Pancreas (tissue), 10 donors: ENCODE results near the gene ATG9B. TPM values are rescaled to one million over a fixed set of nuclear protein-coding genes. Genes with fewer than 3 reads are reported as not detected.

Experiments
- ATAC-seq, 4 donors: fragments of 200-7000 bp; cut with Tn5 transposase; one replicate each; pipeline versions ENCODE4 v1.8.0 to v1.9.1; 2020; ENCODE audit warnings: mild to moderate bottlenecking in 4 of 4, moderate library complexity in 4 of 4
- DNase-seq, 6 donors: peaks; one replicate each; pipeline ENCODE4 v3.0.0-alpha.2; 2020
- FAIRE-seq: peaks from 2 replicates; lab custom pipeline; 2012; peaks lifted over from hg19 to GRCh38; lab: Jason Lieb, UNC
- H3K27ac ChIP-seq, 4 donors: fragments of 200-600 bp; sonication (generic); 1 replicate in 3 of 4; 2 replicates in 1 of 4; pipeline versions ENCODE4 v1.5.0 to v1.8.0; 2020
- H3K27me3 ChIP-seq, 4 donors: fragments of 200-600 bp; one replicate each; pipeline ENCODE4 v1.8.0; 2021
- H3K36me3 ChIP-seq, 3 donors: fragments of 200-600 bp; sonication (generic) in 1 of 3; one replicate each; pipeline versions ENCODE4 v1.5.0 to v1.8.0; 2020 to 2021
- H3K4me1 ChIP-seq, 3 donors: fragments of 200-600 bp; one replicate each; pipeline ENCODE4 v1.8.0; 2021
- H3K4me3 ChIP-seq, 4 donors: fragments of 200-600 bp; sonication (generic) in 2 of 4; one replicate each; pipeline versions ENCODE4 v1.5.0 to v1.8.0; 2020 to 2021
- H3K9me3 ChIP-seq, 4 donors: fragments of 200-600 bp; one replicate each; pipeline ENCODE4 v1.8.0; 2021
- CTCF ChIP-seq, 4 donors: fragments of 200-600 bp; sonication (generic) in 3 of 4; IDR thresholded peaks; one replicate each; pipeline versions ENCODE4 v1.5.0 to v1.8.0; 2021; ENCODE audit warnings: antibody characterized with exemption in 4 of 4
- WGBS, 2 donors: extraction: QIAGEN DNeasy Blood & Tissue Kit; methylation state at CpG; one replicate each; pipeline ENCODE4 v1.1.7; 2013; 5-methylcytosine and 5-hydroxymethylcytosine counted together
- intact Hi-C, 3 donors: fragments of 100-400 bp; cut with DNase I; formaldehyde crosslinking; loops; one replicate each; pipeline versions ENCODE4 v1.11.1 to v1.14.2; 2022
- polyA plus RNA-seq, 2 donors: library from polyadenylated mRNA; stranded (reverse); fragments of 200-250 nt; gene quantifications; one replicate each; pipeline ENCODE4 v1.2.3, GENCODE V29; 2013
- total RNA-seq, 6 donors: library from RNA; stranded (reverse); fragmentation: NEBNext Ultra II Directional in 4 of 6; extraction: Animal tissue kit (Norgen Biotek cat#: 25700) in 4 of 6; gene quantifications; one replicate each; pipeline versions ENCODE4 v1.2.1 to v1.2.4, GENCODE V29; 2021 to 2023
- donor health status: healthy with polysubstance abuse.
- donor health status: DM: no; HTN: no; CAD: no; lungs with moderate emphysema.
- donor health status: DM: no; HTN: no; CAD: no.
- donor health status: control.
- donor health status: control.
- donor health status: Bipolar disorder and iron deficiency.
- donor health status: DM: yes; HTN: yes; CAD: no.
- donor health status: DM: no; HTN: no; CAD: no.
- donor health status: DM: no; HTN: no; CAD: no.
- donor health status: DM: yes; HTN: yes; CAD: no.

ATG9B gene
- total and polyA plus RNA-seq, 8 donors, result 0.06 to 1.5 (median 0.28) TPM; not detected in 1

GRCh38 chr7:151016505-151016904 is 7.8 kb downstream of the ATG9B start:
- peaks cover 0 to 20% (median 0%) of the 10 kb centered on the region in 3 donors for H3K4me1 ChIP-seq
- H3K9me3 ChIP-seq, result no peaks in the 10 kb centered on the region
- H3K27me3 ChIP-seq, result peaks cover 0 to 8% (median 0%) of the 10 kb centered on the region in 4 donors
- no peak overlapping the region for H3K27ac ChIP-seq
- intact Hi-C loops, result no loop called here
- no peak overlapping the region for H3K4me3 ChIP-seq
- WGBS, 2 donors, result 71 to 83% methylated on average over 8 of the region's 8 CpGs
- DNase-seq (peak in 1 of 6 donors; percentile 60), FAIRE-seq (no peak), ATAC-seq (no peak)
- TF ChIP-seq CTCF (IDR thresholded peaks at IDR 0.05), result no peak
- H3K36me3 ChIP-seq, result no peaks in the 10 kb centered on the region

- no peak for TF ChIP-seq CTCF (IDR thresholded peaks at IDR 0.05)
- no peak for ATAC-seq
- no peak overlapping the region for H3K4me3 ChIP-seq
- DNase-seq, result peak in 1 of 6 donors; percentile 49
- peaks cover 0 to 8% (median 0%) of the 10 kb centered on the region in 4 donors for H3K27me3 ChIP-seq
- H3K36me3 ChIP-seq, result no peaks in the 10 kb centered on the region
- 79 to 87% methylated on average over 5 of the region's 5 CpGs for WGBS, 2 donors
- no peaks in the 10 kb centered on the region for H3K9me3 ChIP-seq
- H3K27ac ChIP-seq, result no peak overlapping the region
- no peak for FAIRE-seq
- H3K4me1 ChIP-seq, result peaks cover 0 to 20% (median 0%) of the 10 kb centered on the region in 3 donors
- intact Hi-C loops, result no loop called here
These were observed 8.3 kb downstream of the ATG9B start for GRCh38 chr7:151015967-151016366.

GRCh38 chr7:151014950-151015349 is 9.3 kb downstream of the ATG9B start:
- peaks cover 0 to 8% (median 0%) of the 10 kb centered on the region in 4 donors for H3K27me3 ChIP-seq
- no peaks in the 10 kb centered on the region for H3K36me3 ChIP-seq
- peaks cover 0 to 20% (median 0%) of the 10 kb centered on the region in 3 donors for H3K4me1 ChIP-seq
- H3K27ac ChIP-seq, result no peak overlapping the region
- FAIRE-seq (no peak), DNase-seq (no peak), ATAC-seq (no peak)
- no peak overlapping the region for H3K4me3 ChIP-seq
- TF ChIP-seq CTCF (IDR thresholded peaks at IDR 0.05), result no peak
- 75 to 89% methylated on average over 8 of the region's 8 CpGs for WGBS, 2 donors
- intact Hi-C loops, result no loop called here
- H3K9me3 ChIP-seq, result no peaks in the 10 kb centered on the region

DNA sequence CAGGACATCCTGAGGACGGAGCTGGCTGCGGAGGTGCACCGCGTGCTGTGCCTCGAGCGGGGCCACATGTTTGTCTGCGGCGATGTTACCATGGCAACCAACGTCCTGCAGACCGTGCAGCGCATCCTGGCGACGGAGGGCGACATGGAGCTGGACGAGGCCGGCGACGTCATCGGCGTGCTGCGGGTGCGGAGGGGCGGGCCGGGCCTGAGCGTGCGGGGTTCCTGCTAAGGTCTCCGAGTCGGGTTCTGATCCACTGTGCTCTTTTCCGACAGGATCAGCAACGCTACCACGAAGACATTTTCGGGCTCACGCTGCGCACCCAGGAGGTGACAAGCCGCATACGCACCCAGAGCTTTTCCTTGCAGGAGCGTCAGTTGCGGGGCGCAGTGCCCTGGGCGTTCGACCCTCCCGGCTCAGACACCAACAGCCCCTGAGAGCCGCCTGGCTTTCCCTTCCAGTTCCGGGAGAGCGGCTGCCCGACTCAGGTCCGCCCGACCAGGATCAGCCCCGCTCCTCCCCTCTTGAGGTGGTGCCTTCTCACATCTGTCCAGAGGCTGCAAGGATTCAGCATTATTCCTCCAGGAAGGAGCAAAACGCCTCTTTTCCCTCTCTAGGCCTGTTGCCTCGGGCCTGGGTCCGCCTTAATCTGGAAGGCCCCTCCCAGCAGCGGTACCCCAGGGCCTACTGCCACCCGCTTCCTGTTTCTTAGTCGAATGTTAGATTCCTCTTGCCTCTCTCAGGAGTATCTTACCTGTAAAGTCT is 10.4 kb downstream of the ATG9B start:
- 20 to 21% methylated on average over 48 to 55 of the region's 55 CpGs for WGBS, 2 donors
- no peak for FAIRE-seq
- peak overlapping the region in 1 of 4 donors; percentile 32 for H3K4me3 ChIP-seq
- H3K36me3 ChIP-seq, result no peaks in the 10 kb centered on the region
- intact Hi-C loops, result no loop called here
- peaks cover 0 to 20% (median 0%) of the 10 kb centered on the region in 3 donors for H3K4me1 ChIP-seq
- H3K27me3 ChIP-seq, result peaks cover 0 to 8% (median 0%) of the 10 kb centered on the region in 4 donors
- peak; percentile 26 to 55 (median 40) for ATAC-seq
- no peaks in the 10 kb centered on the region for H3K9me3 ChIP-seq
- DNase-seq, result peak in 5 of 6 donors; percentile 51 to 85 (median 56)
- H3K27ac ChIP-seq, result no peak overlapping the region
- TF ChIP-seq CTCF (IDR thresholded peaks at IDR 0.05), result no peak

DNA sequence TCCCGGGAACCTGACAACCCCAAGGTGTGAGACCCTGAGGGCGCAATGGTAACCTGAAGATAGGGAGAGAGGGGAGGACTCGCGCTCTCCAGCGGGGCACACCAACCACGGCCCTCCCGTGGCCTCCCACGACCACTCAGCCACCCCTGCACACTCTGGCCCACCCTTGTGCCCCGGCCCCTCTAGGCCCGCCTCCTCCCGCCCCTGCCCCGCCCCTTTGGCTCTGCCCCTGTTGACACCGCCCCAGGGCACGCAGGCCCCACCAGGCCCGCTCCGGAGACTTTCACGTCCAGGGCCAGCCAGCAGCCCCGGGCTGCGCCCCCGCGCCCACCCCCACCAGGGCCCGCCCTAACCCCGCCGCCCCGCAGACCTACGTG is 10.9 kb downstream of the ATG9B start:
- Histone ChIP-seq H3K27me3 (peaks cover 0 to 6% (median 0%) of the 10 kb centered on the region in 4 donors), H3K36me3 (no peaks in the 10 kb centered on the region), H3K27ac (no peak overlapping the region), H3K9me3 (no peaks in the 10 kb centered on the region), H3K4me3 (peak overlapping the region in 1 of 4 donors; percentile 32), H3K4me1 (peaks cover 0 to 18% (median 0%) of the 10 kb centered on the region in 3 donors)
- intact Hi-C loops, result no loop called here
- no peak for TF ChIP-seq CTCF (IDR thresholded peaks at IDR 0.05)
- DNase-seq, result peak in 1 of 6 donors; percentile 62
- 1 to 14% methylated on average over 12 to 26 of the region's 26 CpGs for WGBS, 2 donors
- FAIRE-seq, result no peak
- ATAC-seq, result peak; percentile 2 to 23 (median 4)
